ENCODE measurements around the gene ULK4.
"Not testable (repeated sequence)": the region's sequence is repeated elsewhere in the genome, so short reads cannot be mapped to it uniquely, and the experiment has no call there.

ULK4 gene

DNA sequence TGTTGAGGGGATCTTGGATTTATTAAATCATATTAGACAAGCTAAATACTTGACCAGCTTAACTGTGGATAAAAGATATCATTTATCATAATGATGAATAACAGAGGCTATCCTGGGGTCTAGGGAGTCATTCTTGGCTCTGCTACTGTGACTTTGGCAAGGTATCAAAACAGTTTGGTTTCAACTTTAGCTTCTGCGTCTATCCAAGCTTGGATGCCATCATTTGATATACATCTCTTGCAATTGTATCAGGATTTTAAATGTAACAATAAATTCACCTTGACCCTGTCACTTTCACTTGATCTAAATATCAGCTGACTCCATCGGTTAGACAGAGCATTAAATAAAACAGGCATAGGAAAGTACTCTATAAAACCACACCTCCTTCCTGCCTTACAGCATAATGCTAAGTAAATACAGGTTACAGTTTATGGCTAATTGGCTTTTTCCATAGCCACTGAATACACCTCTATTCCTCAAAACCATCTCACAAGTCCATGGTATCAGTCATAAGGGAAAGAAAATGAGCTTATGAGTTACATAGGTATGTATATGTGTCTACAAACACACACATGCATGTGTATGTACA lies 499.7 kb downstream of the ULK4 start:
- no peak overlapping the region for H3K4me3 ChIP-seq (replicated peaks; ENCODE audit: low read depth, low read length)
- TF ChIP-seq, protein P1, sequence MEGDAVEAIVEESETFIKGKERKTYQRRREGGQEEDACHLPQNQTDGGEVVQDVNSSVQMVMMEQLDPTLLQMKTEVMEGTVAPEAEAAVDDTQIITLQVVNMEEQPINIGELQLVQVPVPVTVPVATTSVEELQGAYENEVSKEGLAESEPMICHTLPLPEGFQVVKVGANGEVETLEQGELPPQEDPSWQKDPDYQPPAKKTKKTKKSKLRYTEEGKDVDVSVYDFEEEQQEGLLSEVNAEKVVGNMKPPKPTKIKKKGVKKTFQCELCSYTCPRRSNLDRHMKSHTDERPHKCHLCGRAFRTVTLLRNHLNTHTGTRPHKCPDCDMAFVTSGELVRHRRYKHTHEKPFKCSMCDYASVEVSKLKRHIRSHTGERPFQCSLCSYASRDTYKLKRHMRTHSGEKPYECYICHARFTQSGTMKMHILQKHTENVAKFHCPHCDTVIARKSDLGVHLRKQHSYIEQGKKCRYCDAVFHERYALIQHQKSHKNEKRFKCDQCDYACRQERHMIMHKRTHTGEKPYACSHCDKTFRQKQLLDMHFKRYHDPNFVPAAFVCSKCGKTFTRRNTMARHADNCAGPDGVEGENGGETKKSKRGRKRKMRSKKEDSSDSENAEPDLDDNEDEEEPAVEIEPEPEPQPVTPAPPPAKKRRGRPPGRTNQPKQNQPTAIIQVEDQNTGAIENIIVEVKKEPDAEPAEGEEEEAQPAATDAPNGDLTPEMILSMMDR (IDR thresholded peaks at IDR 0.05; ENCODE audit: low read length, missing control alignments): no peak
- DNase-seq (ENCODE audit: low read depth): no peak

DNA sequence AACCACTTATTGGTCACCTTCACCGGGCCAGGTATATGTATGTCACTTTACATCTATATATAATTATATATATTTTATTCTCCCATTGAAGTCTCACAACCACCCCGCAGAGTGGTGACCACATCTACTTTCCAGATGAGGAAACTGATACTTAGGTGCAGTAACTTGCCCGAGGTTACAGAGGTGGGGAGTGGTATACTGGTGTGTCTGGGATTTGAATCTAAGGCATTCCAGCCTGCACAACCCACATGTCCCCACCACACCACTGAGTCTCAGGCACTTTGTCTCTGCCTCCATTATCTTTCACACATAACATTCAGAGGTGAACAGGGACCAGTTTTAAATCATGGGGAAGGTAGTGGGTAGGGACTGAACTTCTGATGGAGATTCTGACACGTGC lies 501.2 kb downstream of the ULK4 start:
- TF ChIP-seq, protein P1 (IDR thresholded peaks at IDR 0.05; ENCODE audit: low read length, missing control alignments): no peak
- no peak for DNase-seq (ENCODE audit: low read depth)
- H3K4me3 ChIP-seq (replicated peaks; ENCODE audit: low read depth, low read length): no peak overlapping the region

DNA sequence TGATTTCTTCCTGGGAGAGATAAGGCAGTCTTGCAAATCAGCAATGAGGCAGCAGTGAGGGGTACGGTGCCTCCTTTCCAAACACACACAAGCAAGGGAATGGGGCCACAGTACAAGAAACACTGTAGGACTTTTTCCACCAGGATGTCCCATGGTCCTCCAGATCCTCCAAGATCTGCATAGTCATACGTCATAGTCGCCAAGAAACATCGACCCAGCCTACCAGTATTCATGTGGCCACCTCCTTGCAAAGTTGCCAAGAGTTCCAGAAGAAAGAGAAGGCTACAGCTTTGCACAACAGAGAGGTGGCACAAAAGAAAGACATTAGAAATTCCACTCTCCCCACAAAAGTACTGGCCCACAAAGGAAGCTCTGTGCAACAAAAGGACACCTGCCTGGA lies 504.7 kb downstream of the ULK4 start:
- DNase-seq (ENCODE audit: low read depth): no peak
- TF ChIP-seq, protein P1 (IDR thresholded peaks at IDR 0.05; ENCODE audit: low read length, missing control alignments): no peak
- no peak overlapping the region for H3K4me3 ChIP-seq (replicated peaks; ENCODE audit: low read depth, low read length)

DNA sequence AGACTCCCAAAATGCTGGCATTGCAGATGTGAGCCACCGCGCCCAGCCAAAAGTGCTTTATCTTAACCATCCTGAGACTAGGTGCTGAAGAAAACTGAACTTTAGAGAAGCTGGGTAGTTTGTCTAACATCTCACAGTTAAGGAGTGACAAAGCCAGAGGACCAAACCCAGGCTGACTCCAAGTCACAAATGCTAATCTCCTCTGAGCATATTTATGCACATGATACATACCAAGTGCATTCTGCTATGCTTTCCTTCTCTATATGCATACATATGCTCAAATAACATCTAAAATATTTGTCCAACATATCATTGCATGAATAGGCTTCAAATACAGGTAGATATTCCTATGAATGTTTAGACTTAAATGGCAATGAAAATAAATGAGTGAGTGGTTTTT lies 505.7 kb downstream of the ULK4 start:
- no peak overlapping the region for H3K4me3 ChIP-seq (replicated peaks; ENCODE audit: low read depth, low read length)
- TF ChIP-seq, protein P1 (IDR thresholded peaks at IDR 0.05; ENCODE audit: low read length, missing control alignments): no peak
- no peak for DNase-seq (ENCODE audit: low read depth)

DNA sequence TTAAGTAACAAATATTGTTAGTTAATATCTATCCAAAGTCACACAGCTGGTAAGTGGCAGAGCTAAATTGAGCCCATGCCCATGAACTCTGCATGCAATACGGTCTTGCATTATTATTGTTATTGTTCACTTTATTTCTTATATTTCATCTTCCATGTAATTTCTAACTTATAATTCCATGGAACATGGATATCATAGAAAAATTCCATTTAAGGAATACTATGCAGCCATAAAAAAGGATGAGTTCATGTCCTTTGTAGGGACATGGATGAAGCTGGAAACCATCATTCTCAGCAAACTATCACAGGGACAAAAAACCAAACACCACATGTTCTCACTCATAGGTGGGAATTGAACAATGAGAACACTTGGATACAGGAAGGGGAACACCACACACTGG lies 508.3 kb downstream of the ULK4 start:
- not testable (repeated sequence) for DNase-seq (ENCODE audit: low read depth); H3K4me3 ChIP-seq (replicated peaks; ENCODE audit: low read depth, low read length)

DNA sequence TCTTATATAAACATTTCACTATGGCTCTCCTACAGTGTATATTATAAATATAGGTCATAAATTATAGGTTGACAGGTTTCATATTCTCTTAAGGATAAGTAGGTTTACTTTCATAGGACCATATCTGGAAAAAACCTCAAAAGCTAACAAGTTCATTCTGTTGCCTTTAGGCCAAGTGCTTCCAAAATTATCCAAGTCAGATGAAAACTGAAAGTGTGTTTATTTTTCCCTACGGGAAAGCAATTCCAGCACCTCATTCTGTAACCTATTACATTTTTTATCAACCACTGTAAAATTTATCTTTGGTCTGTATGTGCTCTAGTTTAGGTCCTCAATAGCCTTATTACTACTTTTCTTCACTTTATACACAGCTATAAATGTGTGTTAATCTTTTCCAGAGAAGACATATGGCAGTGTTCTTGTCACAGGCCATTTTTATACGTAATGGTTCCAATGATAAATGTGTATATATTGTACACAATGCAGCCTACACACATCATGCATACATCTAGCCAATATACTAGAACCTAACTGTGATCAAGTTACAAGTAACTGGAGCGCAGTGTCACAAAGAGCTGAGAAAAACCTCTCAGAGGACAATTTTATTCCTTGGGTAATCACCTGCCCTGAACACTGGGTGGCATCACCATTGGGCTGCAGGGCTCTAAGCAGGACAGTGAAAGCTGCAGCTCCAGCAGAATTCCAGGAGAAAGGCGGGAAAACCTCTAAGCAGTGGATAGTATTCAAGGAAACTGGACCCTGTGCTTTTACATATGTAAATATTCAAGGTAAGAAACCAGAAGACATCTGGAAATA lies 511.3 kb downstream of the ULK4 start:
- TF ChIP-seq, protein P1 (IDR thresholded peaks at IDR 0.05; ENCODE audit: low read length, missing control alignments): no peak

DNA sequence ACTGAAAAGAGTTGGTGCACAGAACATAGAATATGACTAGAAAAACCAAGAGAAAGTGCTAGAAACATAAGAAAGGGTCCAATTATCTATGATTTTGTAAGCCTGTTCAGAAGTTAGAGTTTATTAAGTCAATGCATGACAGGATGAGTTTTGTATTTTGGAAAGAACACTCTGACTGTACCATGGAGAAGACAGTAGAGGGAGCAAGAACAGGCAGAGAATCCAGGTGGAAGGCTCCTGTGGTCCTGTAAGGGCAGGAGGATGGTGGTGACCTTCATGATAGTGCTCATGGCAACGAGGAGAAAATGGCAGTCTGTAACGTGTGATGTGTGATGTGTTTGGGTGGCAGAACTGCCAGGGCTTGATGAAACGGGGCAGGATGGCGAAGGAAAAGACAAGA lies 513.5 kb downstream of the ULK4 start:
- TF ChIP-seq, protein P1 (IDR thresholded peaks at IDR 0.05; ENCODE audit: low read length, missing control alignments): no peak
- no peak overlapping the region for H3K4me3 ChIP-seq (replicated peaks; ENCODE audit: low read depth, low read length)
- DNase-seq (ENCODE audit: low read depth): no peak

More for the DNA sequence above, 511.3 kb downstream of the ULK4 start:
- no peak for DNase-seq (ENCODE audit: low read depth)
- no peak overlapping the region for H3K4me3 ChIP-seq (replicated peaks; ENCODE audit: low read depth, low read length)
